H9 (cell line): ENCODE data around the gene SP2. TPM values are rescaled to one million over a fixed set of nuclear protein-coding genes. Genes with fewer than 3 reads are reported as not detected.

Experiments
- DNase-seq: peaks from one replicate; pipeline ENCODE4 v3.0.0-alpha.2; 2017
- H2AFZ ChIP-seq: one replicate; pipeline ENCODE4 v1.6.1; 2013; ENCODE audit warnings: mild to moderate bottlenecking, low read length, control low read depth, moderate library complexity
- H2AK5ac ChIP-seq: 2 replicates; pipeline ENCODE4 v1.6.1; 2013; ENCODE audit warnings: low read length, control low read depth, mixed read lengths; ENCODE audit not compliant: insufficient read length
- H2BK120ac ChIP-seq: one replicate; pipeline ENCODE4 v1.6.1; 2013; ENCODE audit warnings: low read depth, mild to moderate bottlenecking, low read length, control low read depth, inconsistent platforms; ENCODE audit not compliant: poor library complexity, severe bottlenecking
- H2BK12ac ChIP-seq: 2 replicates; pipeline ENCODE4 v1.6.1; 2013; ENCODE audit warnings: low read length, control low read depth, mixed read lengths, low read depth; ENCODE audit not compliant: insufficient read length
- H2BK15ac ChIP-seq: 2 replicates; pipeline ENCODE4 v1.6.1; 2013; ENCODE audit warnings: low read depth, low read length, control low read depth
- H2BK20ac ChIP-seq: one replicate; pipeline ENCODE4 v1.6.1; 2013; ENCODE audit warnings: low read depth, mild to moderate bottlenecking, low read length, control low read depth, inconsistent platforms; ENCODE audit not compliant: poor library complexity, severe bottlenecking
- H2BK5ac ChIP-seq: 2 replicates; pipeline ENCODE4 v1.6.1; 2013; ENCODE audit warnings: low read length, control low read depth, mixed read lengths; ENCODE audit not compliant: insufficient read length
- H3K14ac ChIP-seq: 2 replicates; pipeline ENCODE4 v1.6.1; 2013; ENCODE audit warnings: low read length, control low read depth; ENCODE audit not compliant: insufficient read depth
- H3K18ac ChIP-seq: 2 replicates; pipeline ENCODE4 v1.6.1; 2013; ENCODE audit warnings: low read depth, mild to moderate bottlenecking, mixed read lengths, low read length, control low read depth; ENCODE audit not compliant: insufficient read length
- H3K23ac ChIP-seq: 2 replicates; pipeline ENCODE4 v1.6.1; 2013; ENCODE audit warnings: low read length, control low read depth, mixed read lengths, low read depth; ENCODE audit not compliant: insufficient read length
- H3K23me2 ChIP-seq: 2 replicates; pipeline ENCODE4 v1.6.1; 2013; ENCODE audit warnings: low read depth, mild to moderate bottlenecking, mixed read lengths, low read length, control low read depth; ENCODE audit not compliant: insufficient read length, poor library complexity, severe bottlenecking
- H3K27ac ChIP-seq: 2 replicates; pipeline ENCODE4 v1.5.1; 2013; ENCODE audit warnings: low read length, control low read depth, mixed read lengths, low read depth; ENCODE audit not compliant: insufficient read length
- H3K27me3 ChIP-seq: 2 replicates; pipeline ENCODE4 v1.6.1; 2013; ENCODE audit warnings: low read length, control low read depth, inconsistent platforms; ENCODE audit not compliant: insufficient read depth
- H3K4ac ChIP-seq: 2 replicates; pipeline ENCODE4 v1.6.1; 2013; ENCODE audit warnings: low read depth, mild to moderate bottlenecking, control low read depth, inconsistent platforms, low read length, moderate library complexity
- H3K4me1 ChIP-seq: 2 replicates; pipeline ENCODE4 v1.6.1; 2013; ENCODE audit warnings: low read length, control low read depth, inconsistent platforms; ENCODE audit not compliant: insufficient read depth
- H3K4me2 ChIP-seq: 2 replicates; pipeline ENCODE4 v1.6.1; 2013; ENCODE audit warnings: low read length, control low read depth, mixed read lengths; ENCODE audit not compliant: insufficient read length, insufficient read depth
- H3K56ac ChIP-seq: 2 replicates; pipeline ENCODE4 v1.6.1; 2013; ENCODE audit warnings: low read depth, mild to moderate bottlenecking, mixed read lengths, low read length, control low read depth; ENCODE audit not compliant: insufficient read length
- H3K79me1 ChIP-seq: 2 replicates; pipeline ENCODE4 v1.6.1; 2013; ENCODE audit warnings: low read depth, mild to moderate bottlenecking, moderate library complexity, low read length, control low read depth, inconsistent platforms; ENCODE audit not compliant: insufficient read depth, poor library complexity, severe bottlenecking
- H3K79me2 ChIP-seq: 2 replicates; pipeline ENCODE4 v1.6.1; 2013; ENCODE audit warnings: low read length, control low read depth, inconsistent platforms; ENCODE audit not compliant: insufficient read depth
- H3K9ac ChIP-seq: 2 replicates; pipeline ENCODE4 v1.6.1; 2013; ENCODE audit warnings: low read length, control low read depth, mixed read lengths; ENCODE audit not compliant: insufficient read length; ENCODE audit errors: extremely low read depth
- H3K9me3 ChIP-seq: one replicate; pipeline ENCODE4 v1.6.1; 2013; ENCODE audit warnings: low read depth, low read length, inconsistent platforms; ENCODE audit not compliant: control insufficient read depth
- H3T11ph ChIP-seq: one replicate; pipeline ENCODE4 v1.6.1; 2013; ENCODE audit warnings: mild to moderate bottlenecking, low read length, control low read depth, inconsistent platforms
- H4K20me1 ChIP-seq: one replicate; pipeline ENCODE4 v1.6.1; 2013; ENCODE audit not compliant: control insufficient read depth, insufficient read length, insufficient read depth
- H4K5ac ChIP-seq: 2 replicates; pipeline ENCODE4 v1.6.1; 2013; ENCODE audit warnings: low read depth, mild to moderate bottlenecking, mixed read lengths, low read length, control low read depth; ENCODE audit not compliant: insufficient read length
- H4K8ac ChIP-seq: replicated peaks from 2 replicates; pipeline ENCODE4 v1.6.1; 2013; ENCODE audit warnings: low read length, control low read depth, mixed read lengths, low read depth; ENCODE audit not compliant: insufficient read length
- H4K91ac ChIP-seq: 2 replicates; pipeline ENCODE4 v1.6.1; 2013; ENCODE audit warnings: low read depth, mild to moderate bottlenecking, moderate library complexity, mixed read lengths, low read length, control low read depth; ENCODE audit not compliant: insufficient read length
- H3K27ac Mint-ChIP-seq, 3 experiments: 2 replicates in 2 of 3; 3 replicates in 1 of 3; pipeline ENCODE4 v1.8.0; 2020 to 2021; ENCODE audit warnings: mixed read lengths in 3 of 3, mild to moderate bottlenecking in 1 of 3, moderate library complexity in 1 of 3
- H3K27me3 Mint-ChIP-seq: 2 replicates; pipeline ENCODE4 v1.8.0; 2021; ENCODE audit warnings: low read depth, mild to moderate bottlenecking, moderate library complexity, mixed read lengths
- H3K36me3 Mint-ChIP-seq, 3 experiments: 2 replicates in 2 of 3; 3 replicates in 1 of 3; pipeline ENCODE4 v1.8.0; 2020 to 2021; ENCODE audit warnings: low read depth in 3 of 3, mixed read lengths in 3 of 3; ENCODE audit not compliant: insufficient read depth in 1 of 3
- H3K4me1 Mint-ChIP-seq, 2 experiments: 2 replicates each; pipeline ENCODE4 v1.8.0; 2020; ENCODE audit warnings: mixed read lengths in 2 of 2
- H3K4me3 Mint-ChIP-seq, 2 experiments: 2 replicates in 1 of 2; 3 replicates in 1 of 2; pipeline ENCODE4 v1.8.0; 2020 to 2021; ENCODE audit warnings: mild to moderate bottlenecking in 2 of 2, mixed read lengths in 2 of 2, moderate library complexity in 1 of 2
- H3K9me3 Mint-ChIP-seq, 2 experiments: 2 replicates in 1 of 2; 3 replicates in 1 of 2; pipeline ENCODE4 v1.8.0; 2020; ENCODE audit warnings: mild to moderate bottlenecking in 2 of 2, mixed read lengths in 2 of 2, moderate library complexity in 1 of 2
- WGBS: extraction: QIAGEN DNeasy Blood & Tissue Kit; methylation state at CpG from one replicate; pipeline ENCODE4 v1.1.7; 2013; ENCODE audit warnings: missing lambda C conversion rate, low lambda C conversion rate, mixed read lengths; ENCODE audit not compliant: insufficient read length; ENCODE audit errors: extremely low coverage; 5-methylcytosine and 5-hydroxymethylcytosine counted together
- total RNA-seq: library from RNA; stranded (reverse); gene quantifications from 2 replicates; pipeline ENCODE4 v1.2.1, GENCODE V29; 2021
- TF ChIP-seq, protein P1 (sequence below): fragments of 200-600 bp; sonication (generic); conservative IDR thresholded peaks from 3 replicates; pipeline ENCODE4 v1.8.0; 2021; ENCODE audit warnings: antibody characterized with exemption, mild to moderate bottlenecking

The SP2 gene
- total RNA-seq, 1 experiment from 2014 or later: 19.3 TPM

DNA sequence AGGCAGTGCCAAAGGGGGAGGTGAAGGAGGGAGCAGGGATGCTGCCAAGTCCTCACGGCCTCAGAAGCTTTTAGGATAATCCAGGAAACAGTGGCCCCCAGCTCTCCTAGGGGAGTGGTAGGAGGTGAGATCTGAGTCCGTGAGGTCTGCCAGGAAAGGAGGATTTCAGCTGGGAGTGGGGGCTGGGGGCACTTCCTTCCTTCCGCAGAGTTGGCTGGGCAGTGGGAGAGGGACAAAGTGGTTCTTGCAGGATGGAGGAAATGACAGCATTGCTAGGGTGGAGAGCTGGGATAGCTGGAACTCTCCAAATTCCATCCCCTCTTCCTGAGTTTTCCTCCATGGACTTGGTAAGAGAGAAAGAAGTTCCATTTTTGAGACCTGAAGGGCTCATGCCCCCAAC is 40.3 kb upstream of the SP2 start:
- Mint-ChIP-seq H3K27me3 (peaks cover 86% of the 10 kb centered on the region), H3K27ac (no peak overlapping the region), H3K9me3 (no peaks in the 10 kb centered on the region; a peak in 1 of 5 replicates), H3K4me3 (no peak overlapping the region), H3K4me1 (peaks cover 34 to 42% of the 10 kb centered on the region in 2 experiments), H3K36me3 (no peaks in the 10 kb centered on the region)
- no peak overlapping the region for H4K91ac ChIP-seq
- H3K4me1 ChIP-seq: peaks cover 3% of the 10 kb centered on the region
- no peak overlapping the region for H2BK12ac ChIP-seq
- peaks cover 27% of the 10 kb centered on the region for H3K27me3 ChIP-seq
- no peak overlapping the region for H3K4me2 ChIP-seq
- no peak overlapping the region for H3K27ac ChIP-seq
- H4K8ac ChIP-seq: no peak overlapping the region
- no peak overlapping the region for H2AK5ac ChIP-seq
- WGBS: no CpG with 5 or more reads among the region's 3 CpGs
- no peak overlapping the region for H2BK5ac ChIP-seq
- no peak overlapping the region for H3K18ac ChIP-seq
- no peak overlapping the region for H3T11ph ChIP-seq
- no peak overlapping the region for H2BK120ac ChIP-seq
- H2BK15ac ChIP-seq: no peak overlapping the region
- no peak overlapping the region for H4K5ac ChIP-seq
- TF ChIP-seq, protein P1, sequence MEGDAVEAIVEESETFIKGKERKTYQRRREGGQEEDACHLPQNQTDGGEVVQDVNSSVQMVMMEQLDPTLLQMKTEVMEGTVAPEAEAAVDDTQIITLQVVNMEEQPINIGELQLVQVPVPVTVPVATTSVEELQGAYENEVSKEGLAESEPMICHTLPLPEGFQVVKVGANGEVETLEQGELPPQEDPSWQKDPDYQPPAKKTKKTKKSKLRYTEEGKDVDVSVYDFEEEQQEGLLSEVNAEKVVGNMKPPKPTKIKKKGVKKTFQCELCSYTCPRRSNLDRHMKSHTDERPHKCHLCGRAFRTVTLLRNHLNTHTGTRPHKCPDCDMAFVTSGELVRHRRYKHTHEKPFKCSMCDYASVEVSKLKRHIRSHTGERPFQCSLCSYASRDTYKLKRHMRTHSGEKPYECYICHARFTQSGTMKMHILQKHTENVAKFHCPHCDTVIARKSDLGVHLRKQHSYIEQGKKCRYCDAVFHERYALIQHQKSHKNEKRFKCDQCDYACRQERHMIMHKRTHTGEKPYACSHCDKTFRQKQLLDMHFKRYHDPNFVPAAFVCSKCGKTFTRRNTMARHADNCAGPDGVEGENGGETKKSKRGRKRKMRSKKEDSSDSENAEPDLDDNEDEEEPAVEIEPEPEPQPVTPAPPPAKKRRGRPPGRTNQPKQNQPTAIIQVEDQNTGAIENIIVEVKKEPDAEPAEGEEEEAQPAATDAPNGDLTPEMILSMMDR: no peak
- no peak overlapping the region for H2BK20ac ChIP-seq
- no peaks in the 10 kb centered on the region for H3K79me2 ChIP-seq
- H3K79me1 ChIP-seq: no peaks in the 10 kb centered on the region
- no peak overlapping the region; the same call in 1 of the 2 replicates for H3K14ac ChIP-seq
- H3K9me3 ChIP-seq: no peaks in the 10 kb centered on the region
- no peak overlapping the region for H3K23ac ChIP-seq
- no peak overlapping the region for H3K56ac ChIP-seq
- DNase-seq: no peak
- H3K4ac ChIP-seq: no peak overlapping the region
- no peaks in the 10 kb centered on the region for H4K20me1 ChIP-seq
- H2AFZ ChIP-seq: no peak overlapping the region
- peaks cover 13% of the 10 kb centered on the region for H3K23me2 ChIP-seq
- H3K9ac ChIP-seq: no peak overlapping the region
